Retinal pigment epithelial cell (primary cell): ENCODE measurements around the gene ERMP1.

Source experiments
- DNase-seq: peaks from one replicate; pipeline ENCODE4 v3.0.0-alpha.2; 2010; ENCODE audit warnings: low read depth
- H3K4me3 ChIP-seq: 2 replicates; pipeline ENCODE4 v1.5.1; 2011; ENCODE audit warnings: mild to moderate bottlenecking, low read length, control low read depth, moderate library complexity
- TF ChIP-seq, protein P1 (sequence below): conservative IDR thresholded peaks from 2 replicates; pipeline ENCODE4 v1.5.1; 2011; ENCODE audit warnings: low read depth, low read length, control low read depth, inconsistent platforms

ERMP1 gene

DNA sequence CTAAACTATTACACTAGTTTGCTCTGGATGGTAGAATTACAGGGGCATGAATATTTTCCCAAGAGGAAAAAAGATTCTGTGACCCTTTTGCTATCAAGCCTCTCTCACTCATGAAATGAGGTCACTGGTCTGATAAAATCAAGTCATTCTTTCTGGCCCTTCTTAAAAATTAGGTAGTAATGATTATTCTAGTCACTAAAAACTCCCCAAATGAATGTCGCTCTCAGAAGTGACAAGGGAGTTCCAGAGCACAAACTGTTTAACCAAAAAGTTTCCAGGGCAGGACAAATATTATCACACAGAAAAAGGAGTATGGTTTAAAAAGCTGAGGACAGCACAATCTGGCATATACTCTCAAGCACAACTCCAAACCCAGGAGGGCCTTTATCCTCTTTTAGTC lies 12.5 kb downstream of the ERMP1 start:
- H3K4me3 ChIP-seq, result no peak overlapping the region
- TF ChIP-seq, protein P1, sequence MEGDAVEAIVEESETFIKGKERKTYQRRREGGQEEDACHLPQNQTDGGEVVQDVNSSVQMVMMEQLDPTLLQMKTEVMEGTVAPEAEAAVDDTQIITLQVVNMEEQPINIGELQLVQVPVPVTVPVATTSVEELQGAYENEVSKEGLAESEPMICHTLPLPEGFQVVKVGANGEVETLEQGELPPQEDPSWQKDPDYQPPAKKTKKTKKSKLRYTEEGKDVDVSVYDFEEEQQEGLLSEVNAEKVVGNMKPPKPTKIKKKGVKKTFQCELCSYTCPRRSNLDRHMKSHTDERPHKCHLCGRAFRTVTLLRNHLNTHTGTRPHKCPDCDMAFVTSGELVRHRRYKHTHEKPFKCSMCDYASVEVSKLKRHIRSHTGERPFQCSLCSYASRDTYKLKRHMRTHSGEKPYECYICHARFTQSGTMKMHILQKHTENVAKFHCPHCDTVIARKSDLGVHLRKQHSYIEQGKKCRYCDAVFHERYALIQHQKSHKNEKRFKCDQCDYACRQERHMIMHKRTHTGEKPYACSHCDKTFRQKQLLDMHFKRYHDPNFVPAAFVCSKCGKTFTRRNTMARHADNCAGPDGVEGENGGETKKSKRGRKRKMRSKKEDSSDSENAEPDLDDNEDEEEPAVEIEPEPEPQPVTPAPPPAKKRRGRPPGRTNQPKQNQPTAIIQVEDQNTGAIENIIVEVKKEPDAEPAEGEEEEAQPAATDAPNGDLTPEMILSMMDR, result no peak
- DNase-seq, result no peak

DNA sequence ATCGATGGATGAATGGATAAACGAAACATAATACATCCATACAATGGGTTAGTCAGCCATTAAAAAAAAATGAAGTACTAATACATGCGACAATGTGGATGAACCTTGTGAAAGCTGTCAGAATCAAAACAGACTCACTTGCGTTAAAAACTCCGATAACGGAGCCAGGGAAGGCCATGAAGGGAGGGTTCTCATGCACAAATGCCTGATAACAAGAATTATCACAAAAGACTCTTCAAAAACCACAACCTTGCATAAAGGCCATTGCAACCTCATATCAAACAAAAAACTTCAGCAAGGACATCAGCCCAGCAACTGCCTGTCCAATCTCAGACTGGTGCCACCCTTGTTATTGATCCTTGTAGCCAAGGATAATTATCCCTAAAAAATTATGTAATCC lies 13.7 kb downstream of the ERMP1 start:
- H3K4me3 ChIP-seq, result no peak overlapping the region
- DNase-seq, result no peak
- TF ChIP-seq, protein P1, result no peak

DNA sequence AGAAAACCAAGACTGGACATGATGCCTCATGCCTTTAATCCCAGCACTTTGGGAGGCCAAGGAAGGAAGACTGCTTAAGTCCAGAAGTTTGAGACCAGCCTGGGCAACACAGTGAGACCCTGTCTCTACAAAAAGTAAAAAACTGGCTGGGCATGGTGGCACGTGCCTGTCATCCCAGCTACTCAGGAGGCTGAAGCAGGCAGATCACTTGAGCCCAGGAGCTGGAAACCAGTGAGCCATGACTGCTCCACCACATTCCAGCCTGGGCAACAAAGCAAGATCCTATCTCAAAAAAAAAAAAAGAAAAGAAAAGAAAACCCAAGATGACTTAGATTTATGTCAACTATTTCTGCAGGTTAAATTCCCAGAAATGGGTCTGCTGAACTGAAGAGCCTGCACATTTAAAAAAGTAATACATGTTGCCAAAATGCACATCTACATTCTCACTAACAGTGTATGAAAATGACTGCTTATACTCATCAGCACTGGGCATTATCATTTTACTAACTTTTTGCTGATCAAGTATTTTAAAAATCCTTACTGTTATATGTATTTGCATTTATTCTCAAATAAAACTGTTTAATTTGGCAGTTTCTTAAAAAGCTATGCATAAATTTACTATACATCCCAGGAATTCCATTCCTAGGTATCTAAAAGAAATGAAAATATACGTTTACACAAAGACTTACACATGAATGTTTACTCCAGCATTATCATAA lies 14.3 kb downstream of the ERMP1 start:
- H3K4me3 ChIP-seq, result no peak overlapping the region
- DNase-seq, result no peak
- TF ChIP-seq, protein P1, result no peak

DNA sequence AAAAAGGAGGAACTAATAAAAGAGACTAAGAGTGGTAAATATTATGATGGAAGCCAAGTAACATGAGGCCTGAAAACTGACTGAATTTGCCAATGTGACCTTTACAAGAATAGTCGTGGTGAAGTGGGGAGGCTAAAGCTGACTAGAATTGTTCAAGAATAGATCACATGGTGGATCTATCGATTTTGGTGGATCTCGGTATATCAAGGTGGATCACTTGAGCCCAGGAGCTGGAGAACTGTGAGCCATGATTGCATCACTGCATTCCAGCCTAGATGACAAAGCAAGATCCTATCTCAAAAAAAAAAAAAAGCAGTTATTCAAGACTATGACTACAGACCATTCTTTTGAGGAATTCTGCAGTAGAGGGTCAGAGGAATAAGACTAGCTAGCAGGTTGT lies 15.1 kb downstream of the ERMP1 start:
- TF ChIP-seq, protein P1, result no peak
- no peak for DNase-seq
- H3K4me3 ChIP-seq, result no peak overlapping the region

DNA sequence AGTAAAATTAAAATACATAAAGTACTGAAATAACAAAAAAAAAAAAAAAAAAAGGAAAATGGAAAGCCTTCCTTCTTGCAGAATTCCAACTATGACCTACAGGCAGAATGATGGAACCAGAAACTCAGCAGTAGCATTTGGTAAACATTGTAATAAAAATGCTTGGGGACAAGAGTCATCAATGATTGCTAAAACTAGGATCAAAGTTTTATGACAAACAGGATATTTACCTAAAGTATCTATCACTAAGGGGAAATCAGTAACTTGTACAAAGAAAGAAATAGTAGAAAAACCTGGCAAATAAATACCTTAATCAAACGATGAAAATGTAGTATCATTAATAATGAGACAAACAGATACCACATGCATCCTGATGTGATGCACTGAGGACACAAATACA lies 17.5 kb downstream of the ERMP1 start:
- TF ChIP-seq, protein P1, result no peak
- DNase-seq, result no peak
- no peak overlapping the region for H3K4me3 ChIP-seq

DNA sequence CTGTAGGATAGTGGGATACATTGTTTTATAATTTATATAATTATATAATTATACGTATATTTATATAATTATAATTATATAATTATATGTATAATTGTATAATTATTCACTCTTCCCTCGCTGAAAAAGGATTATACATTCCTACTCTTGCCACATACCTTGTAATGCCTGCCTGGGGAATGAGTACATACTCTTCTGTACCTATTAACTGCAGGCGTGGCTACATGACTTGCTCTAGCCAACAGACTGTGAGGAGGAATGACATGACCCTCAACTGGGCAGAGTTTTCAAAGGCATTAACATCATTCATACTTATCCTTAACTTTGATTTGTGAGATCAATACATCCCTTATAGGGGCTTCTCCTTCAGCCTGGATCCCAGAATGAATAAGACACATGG lies 19.1 kb downstream of the ERMP1 start:
- H3K4me3 ChIP-seq, result no peak overlapping the region
- TF ChIP-seq, protein P1, result no peak
- DNase-seq, result no peak

DNA sequence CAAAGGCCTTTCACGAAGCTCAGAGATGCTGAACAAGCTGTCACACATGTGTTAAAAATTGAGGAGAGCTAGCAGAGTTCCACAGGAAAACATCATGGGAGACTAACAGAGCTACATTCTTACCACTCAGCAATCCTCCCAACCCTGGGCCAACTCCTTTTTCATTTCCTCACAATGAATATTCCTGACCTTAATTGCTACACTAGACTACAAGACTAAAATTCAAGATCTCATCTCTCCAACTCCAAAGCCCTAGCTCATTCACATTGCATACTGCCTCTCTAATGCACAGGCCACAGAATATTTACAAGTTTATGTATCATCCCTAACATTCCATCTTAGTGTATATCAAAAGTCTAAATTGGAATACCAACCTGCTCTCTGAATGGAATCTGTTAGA lies 21.2 kb downstream of the ERMP1 start:
- no peak for DNase-seq
- TF ChIP-seq, protein P1, result no peak

More for the DNA sequence above, 21.2 kb downstream of the ERMP1 start:
- no peak overlapping the region for H3K4me3 ChIP-seq
